ENCODE data around the gene BCL2A1. TPM values are rescaled to one million over a fixed set of nuclear protein-coding genes. Genes with fewer than 3 reads are reported as not detected.

Gene BCL2A1
- total and polyA plus RNA-seq, 2 donors (not counting 1 experiment from before 2014, with no cell fraction given): 33.8 to 49.2 TPM

GRCh38 chr15:79948761-79949160 is 22.2 kb downstream of the BCL2A1 start:
- no peaks in the 10 kb centered on the region for H4K20me1 ChIP-seq (ENCODE audit: control insufficient read depth, insufficient read depth, low read length, poor library complexity, severe bottlenecking)
- Mint-ChIP-seq H3K4me3 (no peak overlapping the region), H3K4me1 (peaks cover 15% of the 10 kb centered on the region), H3K27me3 (no peaks in the 10 kb centered on the region), H3K9me3 (ENCODE audit: insufficient read depth) (no peaks in the 10 kb centered on the region), H3K27ac (no peak overlapping the region)
- no peak overlapping the region for H3K4me3 ChIP-seq (ENCODE audit: control extremely low read depth in 1 of 5, extremely low read depth in 1 of 5, insufficient read depth in 1 of 5, low read depth in 2 of 5, low read length in 4 of 5)
- no peak overlapping the region for H2AFZ ChIP-seq (ENCODE audit: insufficient read depth, low read depth, low read length, poor library complexity, severe bottlenecking)
- no peaks in the 10 kb centered on the region for H3K9me3 ChIP-seq (ENCODE audit: control extremely low read depth in 1 of 3, control insufficient read depth in 2 of 3, insufficient read depth in 1 of 3, low read length in 2 of 3)
- no peak overlapping the region for H3K4me2 ChIP-seq (replicated peaks; ENCODE audit: low read depth, low read length, poor library complexity, severe bottlenecking)
- no peaks in the 10 kb centered on the region for H3K79me2 ChIP-seq (ENCODE audit: control insufficient read depth, insufficient read depth, low read length)
- intact Hi-C loops (cut with micrococcal nuclease): loop anchor here (5.0 kb wide), 1 partner anchor 36 kb away; no protein-coding TSS in a partner anchor
- POLR2A ChIA-PET: interaction anchor here (0.7 to 1.3 kb wide), 2 partner anchors 20 to 25 kb away, joined by 3 to 8 read pairs; no protein-coding TSS in a partner anchor
- DNase-seq: no peak
- H3K4me1 ChIP-seq (ENCODE audit: control insufficient read depth in 2 of 2, insufficient read depth in 2 of 2, low read length in 2 of 2): peaks cover 0 to 7% of the 10 kb centered on the region in 2 donors
- H3K27ac ChIP-seq (ENCODE audit: low read length in 2 of 2): no peak overlapping the region
- TF ChIP-seq EZH2 (IDR thresholded peaks at IDR 0.05; ENCODE audit: borderline replicate concordance, insufficient read depth, low read depth, low read length, poor library complexity, severe bottlenecking): no peak
- TF ChIP-seq CTCF (IDR thresholded peaks at IDR 0.05): no peak
- H3K36me3 ChIP-seq (replicated peaks in 1 of 2; ENCODE audit: control extremely low read depth in 1 of 2, control insufficient read depth in 1 of 2, extremely low read depth in 1 of 2, insufficient read depth in 2 of 2, low read length in 1 of 2): no peaks in the 10 kb centered on the region
- 67% methylated on average over 1 of the region's 3 CpGs for WGBS (ENCODE audit: insufficient coverage)
- CTCF ChIA-PET: no interaction called here
- no peak overlapping the region for H3K9ac ChIP-seq (ENCODE audit: low read length)
- ATAC-seq (ENCODE audit: low read depth): no peak
- no peaks in the 10 kb centered on the region for H3K27me3 ChIP-seq (replicated peaks in 1 of 4; ENCODE audit: control extremely low read depth in 1 of 4, control insufficient read depth in 3 of 4, insufficient read depth in 4 of 4, low read length in 3 of 4)

GRCh38 chr15:79948095-79948695 is 22.8 kb downstream of the BCL2A1 start:
- Histone ChIP-seq H2AFZ (ENCODE audit: insufficient read depth, low read depth, low read length, poor library complexity, severe bottlenecking) (peak overlapping the region; percentile 8), H3K4me1 (ENCODE audit: control insufficient read depth in 2 of 2, insufficient read depth in 2 of 2, low read length in 2 of 2) (peaks cover 0 to 4% of the 10 kb centered on the region in 2 donors), H3K4me2 (replicated peaks; ENCODE audit: low read depth, low read length, poor library complexity, severe bottlenecking) (peak overlapping the region; percentile 7), H3K27ac (ENCODE audit: low read length in 2 of 2) (no peak overlapping the region), H3K36me3 (replicated peaks in 1 of 2; ENCODE audit: control extremely low read depth in 1 of 2, control insufficient read depth in 1 of 2, extremely low read depth in 1 of 2, insufficient read depth in 2 of 2, low read length in 1 of 2) (no peaks in the 10 kb centered on the region), H4K20me1 (ENCODE audit: control insufficient read depth, insufficient read depth, low read length, poor library complexity, severe bottlenecking) (no peaks in the 10 kb centered on the region), H3K9me3 (ENCODE audit: control extremely low read depth in 1 of 3, control insufficient read depth in 2 of 3, insufficient read depth in 1 of 3, low read length in 2 of 3) (no peaks in the 10 kb centered on the region), H3K79me2 (ENCODE audit: control insufficient read depth, insufficient read depth, low read length) (no peaks in the 10 kb centered on the region), H3K27me3 (replicated peaks in 1 of 4; ENCODE audit: control extremely low read depth in 1 of 4, control insufficient read depth in 3 of 4, insufficient read depth in 4 of 4, low read length in 3 of 4) (no peaks in the 10 kb centered on the region), H3K4me3 (ENCODE audit: control extremely low read depth in 1 of 5, extremely low read depth in 1 of 5, insufficient read depth in 1 of 5, low read depth in 2 of 5, low read length in 4 of 5) (no peak overlapping the region), H3K9ac (ENCODE audit: low read length) (no peak overlapping the region)
- ChIA-PET POLR2A (interaction anchor here (1.3 kb wide), 1 partner anchor 25 kb away, joined by 8 read pairs; no protein-coding TSS in a partner anchor), CTCF (interaction anchor here (0.8 kb wide), 1 partner anchor 32 kb away, joined by 4 read pairs; no protein-coding TSS in a partner anchor)
- no peak for DNase-seq
- Mint-ChIP-seq H3K27me3 (no peaks in the 10 kb centered on the region), H3K27ac (no peak overlapping the region), H3K4me1 (peaks cover 9% of the 10 kb centered on the region), H3K4me3 (no peak overlapping the region), H3K9me3 (ENCODE audit: insufficient read depth) (no peaks in the 10 kb centered on the region)
- TF ChIP-seq EZH2 (IDR thresholded peaks at IDR 0.05; ENCODE audit: borderline replicate concordance, insufficient read depth, low read depth, low read length, poor library complexity, severe bottlenecking): no peak
- TF ChIP-seq CTCF (IDR thresholded peaks at IDR 0.05): no peak
- intact Hi-C loops (cut with micrococcal nuclease): loop anchor here (5.0 kb wide), 1 partner anchor 36 kb away; no protein-coding TSS in a partner anchor
- 52% methylated on average over 7 of the region's 10 CpGs for WGBS (ENCODE audit: insufficient coverage)
- peak; percentile 41 for ATAC-seq (ENCODE audit: low read depth)

Data from B cell (primary cell).